Skin of body (tissue), 2 donors: ENCODE measurements around the gene AFAP1. TPM values are rescaled to one million over a fixed set of nuclear protein-coding genes. Genes with fewer than 3 reads are reported as not detected.
A peak's percentile ranks its signal among the peaks of the same experiment; 100 is the strongest.

Experiments
- DNase-seq: peaks from one replicate; lab custom pipeline; 2025; lab: John Stamatoyannopoulos, UW
- total RNA-seq: library from RNA; depleted of rRNA; stranded (reverse); fragments of >200 nt; gene quantifications from one replicate; pipeline ENCODE4 v1.2.3, GENCODE V29; 2014

AFAP1 gene
- total RNA-seq, 1 donor from 2014 or later, result 34.5 TPM

GRCh38 chr4:7759216-7759615 lies 180.4 kb downstream of the AFAP1 start:
- DNase-seq, result no peak

- DNase-seq, result no peak
These were observed 181.2 kb downstream of the AFAP1 start for GRCh38 chr4:7758476-7758875.

GRCh38 chr4:7757501-7758471 lies 181.9 kb downstream of the AFAP1 start:
- DNase-seq, result peak; percentile 16

- no peak for DNase-seq
These were observed 182.9 kb downstream of the AFAP1 start for GRCh38 chr4:7756561-7757355.

- DNase-seq, result no peak
These were observed 183.6 kb downstream of the AFAP1 start for GRCh38 chr4:7756071-7756470.

GRCh38 chr4:7755561-7755960 lies 184.1 kb downstream of the AFAP1 start:
- no peak for DNase-seq

GRCh38 chr4:7754565-7755262 lies 184.9 kb downstream of the AFAP1 start:
- no peak for DNase-seq

GRCh38 chr4:7753931-7754465 lies 185.7 kb downstream of the AFAP1 start:
- no peak for DNase-seq

- DNase-seq, result no peak
These were observed 186.4 kb downstream of the AFAP1 start for GRCh38 chr4:7753271-7753670.

- no peak for DNase-seq
These were observed 187.0 kb downstream of the AFAP1 start for GRCh38 chr4:7752649-7753048.

GRCh38 chr4:7750972-7751371 lies 188.7 kb downstream of the AFAP1 start:
- DNase-seq, result no peak

GRCh38 chr4:7750523-7750922 lies 189.1 kb downstream of the AFAP1 start:
- DNase-seq, result no peak

GRCh38 chr4:7747566-7747965 lies 192.1 kb downstream of the AFAP1 start:
- no peak for DNase-seq

- DNase-seq, result no peak
These were observed 192.6 kb downstream of the AFAP1 start for GRCh38 chr4:7747062-7747385.

- DNase-seq, result no peak
These were observed 193.2 kb downstream of the AFAP1 start for GRCh38 chr4:7746351-7747061.

- no peak for DNase-seq
These were observed 194.3 kb downstream of the AFAP1 start for GRCh38 chr4:7745301-7745885.

GRCh38 chr4:7744142-7744804 lies 195.4 kb downstream of the AFAP1 start:
- no peak for DNase-seq

- no peak for DNase-seq
These were observed 196.8 kb downstream of the AFAP1 start for GRCh38 chr4:7742807-7743280.

GRCh38 chr4:7741946-7742806 lies 197.5 kb downstream of the AFAP1 start:
- DNase-seq, result no peak
